GM12801 (cell line): ENCODE data around the gene EIF2S3B.

Experiments used
- CTCF ChIP-seq: IDR thresholded peaks from one replicate; pipeline ENCODE4 v1.5.1; 2011; ENCODE audit warnings: control low read depth; ENCODE audit not compliant: insufficient read length; ENCODE audit errors: extremely low read depth

Gene EIF2S3B

GRCh38 chr12:10537721-10538120, 32.0 kb downstream of the EIF2S3B start:
- TF ChIP-seq CTCF, result no peak

DNA sequence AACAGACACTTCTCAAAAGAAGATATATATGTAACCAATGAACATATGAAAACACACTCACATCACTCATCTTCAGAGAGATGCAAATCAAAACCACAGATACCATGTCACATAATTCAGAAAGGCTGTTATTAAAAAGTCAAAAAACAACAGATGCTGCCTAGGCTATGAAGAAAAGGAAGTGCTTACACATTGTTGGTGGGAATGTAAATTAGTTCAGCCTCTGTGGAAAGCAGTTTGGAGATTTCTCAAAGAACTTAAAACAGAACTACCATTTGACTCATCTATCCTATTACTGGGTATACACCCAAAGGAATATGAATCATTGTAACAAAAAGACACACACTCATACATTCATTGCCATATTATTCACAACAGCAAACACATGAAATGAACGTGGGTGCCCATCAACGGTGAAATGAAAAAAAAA, 35.1 kb downstream of the EIF2S3B start:
- TF ChIP-seq CTCF, result no peak

DNA sequence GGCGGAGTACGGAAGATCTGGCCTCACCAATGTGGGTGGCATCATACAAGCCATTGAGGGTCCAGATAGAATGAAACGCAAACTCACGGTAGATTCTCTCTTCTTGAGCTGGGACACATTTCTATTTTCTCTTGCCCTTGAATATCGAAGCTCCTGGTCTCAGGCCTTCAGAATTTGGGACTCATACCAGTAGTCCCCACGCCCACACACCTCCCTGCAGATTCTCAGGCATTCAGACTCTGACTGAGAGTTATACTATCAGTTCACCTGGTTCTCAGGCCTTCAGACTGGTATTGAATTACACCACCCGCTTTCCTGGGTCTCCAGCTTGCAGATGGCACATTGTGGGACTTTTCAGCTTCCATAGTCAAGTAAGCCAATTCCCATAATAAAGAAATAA, 37.8 kb downstream of the EIF2S3B start:
- no peak for TF ChIP-seq CTCF

- TF ChIP-seq CTCF, result no peak
These were observed 45.7 kb downstream of the EIF2S3B start for GRCh38 chr12:10551375-10551774.

GRCh38 chr12:10553148-10553547, 47.5 kb downstream of the EIF2S3B start:
- no peak for TF ChIP-seq CTCF

GRCh38 chr12:10554228-10554755, 48.6 kb downstream of the EIF2S3B start:
- no peak for TF ChIP-seq CTCF

GRCh38 chr12:10554756-10555481, 49.2 kb downstream of the EIF2S3B start:
- TF ChIP-seq CTCF, result no peak

DNA sequence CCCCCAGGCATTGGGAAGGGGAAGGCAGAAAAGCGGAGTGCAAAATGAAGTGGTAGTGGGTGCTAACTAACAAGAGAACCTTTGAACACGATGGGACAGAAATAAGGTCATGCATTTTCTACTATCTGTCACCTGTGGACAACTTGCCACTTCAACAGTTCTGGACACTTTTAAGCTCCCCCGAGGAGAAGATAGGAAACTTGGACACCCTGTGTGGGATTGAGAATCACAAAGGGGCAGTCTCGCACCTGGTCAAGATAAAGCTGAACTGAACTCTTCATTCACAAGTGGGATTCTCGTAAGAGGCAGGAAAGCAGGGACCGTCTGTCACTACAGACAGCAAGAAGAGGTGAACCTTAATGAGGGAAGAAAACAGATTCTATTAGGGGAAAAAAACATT, 51.6 kb downstream of the EIF2S3B start:
- no peak for TF ChIP-seq CTCF
